ENCODE measurements around the gene PROK1. TPM values are rescaled to one million over a fixed set of nuclear protein-coding genes. Genes with fewer than 3 reads are reported as not detected.

PROK1 gene
- total RNA-seq, 1 donor from 2014 or later: not detected

- no peak for TF ChIP-seq CTCF (IDR thresholded peaks at IDR 0.05; ENCODE audit: insufficient read depth, low read length, severe bottlenecking)
- Histone ChIP-seq H3K4me3 (ENCODE audit: low read depth, low read length) (no peak overlapping the region), H3K27me3 (ENCODE audit: control insufficient read depth, insufficient read depth, low read length) (no peaks in the 10 kb centered on the region), H3K36me3 (ENCODE audit: control insufficient read depth, insufficient read depth, low read length) (no peaks in the 10 kb centered on the region)
- FAIRE-seq (no peak), DNase-seq (ENCODE audit: low read depth) (no peak)
Measured at GRCh38 chr1:110506541-110506940, 55.6 kb downstream of the PROK1 start.

Other genes with a start within 250 kb of the PROK1 start
- gene KCNC4, start 240.8 kb upstream of the PROK1 start, total RNA-seq: 0.51 and 0.53 TPM in 2 replicates
- 33.4 and 37.1 TPM in 2 replicates for gene RBM15, start 111.8 kb upstream of the PROK1 start, total RNA-seq
- 34.2 and 101 TPM in 2 replicates for gene SLC16A4, start 60.1 kb upstream of the PROK1 start, total RNA-seq
- gene LAMTOR5, start 43.5 kb upstream of the PROK1 start, total RNA-seq: 29.5 and 73.7 TPM in 2 replicates
- gene KCNA10, start 68.0 kb downstream of the PROK1 start, total RNA-seq: not detected in 2 replicates
- not detected in 2 replicates for gene KCNA2, start 155.2 kb downstream of the PROK1 start, total RNA-seq
- gene KCNA3, start 223.8 kb downstream of the PROK1 start, total RNA-seq: not detected in 2 replicates

Measured in bronchial epithelial cell (primary cell).